SU-DHL-6 (cell line): ENCODE data around the gene PAM16.
A peak's percentile ranks its signal among the peaks of the same experiment; 100 is the strongest.

Experiments
- H2AFZ ChIP-seq: fragments of 200-600 bp; sonication (generic); 2 replicates; pipeline ENCODE4 v1.6.1; 2014; ENCODE audit warnings: low read depth, mild to moderate bottlenecking, moderate library complexity, mixed read lengths, antibody characterized with exemption, low read length; ENCODE audit not compliant: severe bottlenecking
- H3F3A ChIP-seq: fragments of 200-600 bp; shearing (Covaris generic); 2 replicates; pipeline ENCODE4 v1.6.0; 2016; ENCODE audit warnings: antibody characterized with exemption, mild to moderate bottlenecking; ENCODE audit not compliant: insufficient read depth
- H3K27ac ChIP-seq: fragments of 200-600 bp; sonication (generic); 2 replicates; pipeline ENCODE4 v1.5.1; 2016; ENCODE audit warnings: low read depth, mild to moderate bottlenecking, low read length, moderate library complexity, mixed read lengths
- H3K27me3 ChIP-seq: fragments of 200-600 bp; sonication (generic), shearing (Covaris generic); 2 replicates; pipeline ENCODE4 v1.6.0; 2014; ENCODE audit warnings: mild to moderate bottlenecking, low read length
- H3K36me3 ChIP-seq: fragments of 200-600 bp; sonication (generic); 2 replicates; pipeline ENCODE4 v1.6.1; 2014; ENCODE audit warnings: mild to moderate bottlenecking, low read length, mixed read lengths
- H3K4me2 ChIP-seq: fragments of 300-600, 200-600 bp; shearing (Covaris generic), sonication (generic); 2 replicates; pipeline ENCODE4 v1.6.0; 2014; ENCODE audit warnings: low read length, low read depth, mild to moderate bottlenecking; ENCODE audit not compliant: poor library complexity, severe bottlenecking
- H3K4me3 ChIP-seq: fragments of 200-600 bp; sonication (generic); 2 replicates; pipeline ENCODE4 v1.5.1; 2014; ENCODE audit warnings: antibody characterized with exemption, low read length, mild to moderate bottlenecking, mixed read lengths; ENCODE audit not compliant: insufficient read depth, poor library complexity, severe bottlenecking
- H3K79me2 ChIP-seq: fragments of 200-600 bp; sonication (generic); 2 replicates; pipeline ENCODE4 v1.6.1; 2014; ENCODE audit warnings: mild to moderate bottlenecking, low read length, moderate library complexity; ENCODE audit not compliant: insufficient read depth
- H3K9ac ChIP-seq: fragments of 200-600 bp; sonication (generic); 2 replicates; pipeline ENCODE4 v1.7.0; 2014; ENCODE audit warnings: mild to moderate bottlenecking, low read length
- H3K9me2 ChIP-seq: fragments of 200-600 bp; sonication (generic); replicated peaks from 2 replicates; pipeline ENCODE4 v1.6.1; 2014; ENCODE audit warnings: low read length; ENCODE audit not compliant: insufficient read depth
- H3K9me3 ChIP-seq: fragments of 200-600 bp; sonication (generic); 2 replicates; pipeline ENCODE4 v1.6.1; 2014; ENCODE audit warnings: low read length, mixed read lengths; ENCODE audit not compliant: insufficient read depth
- H4K20me1 ChIP-seq: fragments of 200-600 bp; sonication (generic); 2 replicates; pipeline ENCODE4 v1.6.1; 2014; ENCODE audit warnings: low read depth, mild to moderate bottlenecking, antibody characterized with exemption, low read length, moderate library complexity, mixed read lengths
- EZH2phosphoT487 ChIP-seq: fragments of 200-600 bp; sonication (generic), shearing (Covaris generic); conservative IDR thresholded peaks from 2 replicates; pipeline ENCODE4 v1.6.1; 2018; ENCODE audit warnings: mild to moderate bottlenecking, antibody characterized with exemption, low read length, moderate library complexity, mixed read lengths
- TF ChIP-seq, protein P1 (sequence below): fragments of 200-600 bp; sonication (generic); IDR thresholded peaks from one replicate; pipeline ENCODE4 v1.5.1; 2017; ENCODE audit warnings: antibody characterized with exemption, mild to moderate bottlenecking, low read length, moderate library complexity; ENCODE audit not compliant: insufficient read depth, poor library complexity, severe bottlenecking

PAM16 gene

DNA sequence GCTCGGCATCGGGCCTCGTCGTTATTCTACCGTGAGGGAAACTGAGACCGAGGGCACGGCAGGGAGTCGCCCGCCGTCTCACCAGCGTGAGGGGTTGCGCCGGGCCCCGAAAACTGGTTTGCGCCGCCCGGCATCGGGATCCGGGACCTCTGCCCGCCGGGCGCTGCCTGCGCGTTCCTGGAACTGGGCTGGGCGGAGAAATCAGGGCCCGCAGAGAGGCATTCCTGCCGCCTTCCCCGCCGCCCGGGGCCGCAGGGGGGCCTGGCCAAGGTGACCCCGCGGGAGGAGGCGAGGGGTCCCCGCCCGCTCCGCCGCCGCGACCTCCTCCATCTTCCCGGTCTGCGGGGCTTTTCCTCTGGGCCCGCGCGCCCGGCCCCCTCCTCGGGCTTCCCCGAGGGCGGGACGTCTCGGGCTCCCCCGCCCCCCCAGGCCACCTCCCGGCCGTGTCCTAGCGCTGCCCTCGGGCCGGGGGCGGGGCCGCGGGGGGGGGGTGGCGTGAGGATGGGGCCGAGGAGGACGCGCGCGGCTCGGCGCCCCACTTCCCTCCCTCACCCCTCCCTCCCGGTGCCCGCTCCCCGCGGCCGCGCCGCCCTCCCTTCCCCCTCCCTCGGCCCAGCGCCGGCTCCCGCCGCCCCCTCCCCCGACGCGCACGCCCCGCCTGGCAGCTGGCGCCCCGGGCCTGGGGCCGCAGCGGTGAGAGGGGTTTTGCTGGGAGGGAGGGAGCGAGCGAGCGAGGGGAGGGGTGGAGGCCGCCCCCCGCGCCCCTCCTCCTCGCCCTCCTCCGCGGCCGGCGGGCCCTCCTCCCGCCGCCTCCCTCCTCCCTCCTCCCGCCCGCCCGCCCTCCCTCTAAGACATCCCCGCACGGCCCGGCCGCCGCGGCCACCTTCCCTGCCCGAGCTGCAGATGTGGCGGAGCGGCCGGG is 35.7 kb downstream of the PAM16 start, which contains the start of gene GLIS2:
TSS of gene GLIS2 (plus strand) at position 882 of the 922 bp plus-strand sequence. CDS start 16,214 bp downstream, outside the sequence.
- H2AFZ ChIP-seq, result peak within 1 kb of the TSS; percentile 24
- H3K4me3 ChIP-seq, result peak within 1 kb of the TSS; percentile 44
- H4K20me1 ChIP-seq, result no peaks in the 10 kb centered on the region
- no peaks in the 10 kb centered on the region for H3K36me3 ChIP-seq
- H3F3A ChIP-seq, result no peaks in the 10 kb centered on the region
- TF ChIP-seq EZH2phosphoT487, result 0 out of 2 replicates have a peak, but pooled peaks have one; percentile 67
- TF ChIP-seq, protein P1, sequence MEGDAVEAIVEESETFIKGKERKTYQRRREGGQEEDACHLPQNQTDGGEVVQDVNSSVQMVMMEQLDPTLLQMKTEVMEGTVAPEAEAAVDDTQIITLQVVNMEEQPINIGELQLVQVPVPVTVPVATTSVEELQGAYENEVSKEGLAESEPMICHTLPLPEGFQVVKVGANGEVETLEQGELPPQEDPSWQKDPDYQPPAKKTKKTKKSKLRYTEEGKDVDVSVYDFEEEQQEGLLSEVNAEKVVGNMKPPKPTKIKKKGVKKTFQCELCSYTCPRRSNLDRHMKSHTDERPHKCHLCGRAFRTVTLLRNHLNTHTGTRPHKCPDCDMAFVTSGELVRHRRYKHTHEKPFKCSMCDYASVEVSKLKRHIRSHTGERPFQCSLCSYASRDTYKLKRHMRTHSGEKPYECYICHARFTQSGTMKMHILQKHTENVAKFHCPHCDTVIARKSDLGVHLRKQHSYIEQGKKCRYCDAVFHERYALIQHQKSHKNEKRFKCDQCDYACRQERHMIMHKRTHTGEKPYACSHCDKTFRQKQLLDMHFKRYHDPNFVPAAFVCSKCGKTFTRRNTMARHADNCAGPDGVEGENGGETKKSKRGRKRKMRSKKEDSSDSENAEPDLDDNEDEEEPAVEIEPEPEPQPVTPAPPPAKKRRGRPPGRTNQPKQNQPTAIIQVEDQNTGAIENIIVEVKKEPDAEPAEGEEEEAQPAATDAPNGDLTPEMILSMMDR, result no peak
- H3K27me3 ChIP-seq, result no peaks in the 10 kb centered on the region
- peak within 1 kb of the TSS; percentile 60 for H3K4me2 ChIP-seq
- H3K9ac ChIP-seq, result peak within 1 kb of the TSS; percentile 39; the same call in 1 of the 2 replicates
- no peak within 1 kb of the TSS for H3K27ac ChIP-seq
- no peaks in the 10 kb centered on the region for H3K9me3 ChIP-seq
- no peaks in the 10 kb centered on the region for H3K9me2 ChIP-seq
- no peaks in the 10 kb centered on the region for H3K79me2 ChIP-seq

DNA sequence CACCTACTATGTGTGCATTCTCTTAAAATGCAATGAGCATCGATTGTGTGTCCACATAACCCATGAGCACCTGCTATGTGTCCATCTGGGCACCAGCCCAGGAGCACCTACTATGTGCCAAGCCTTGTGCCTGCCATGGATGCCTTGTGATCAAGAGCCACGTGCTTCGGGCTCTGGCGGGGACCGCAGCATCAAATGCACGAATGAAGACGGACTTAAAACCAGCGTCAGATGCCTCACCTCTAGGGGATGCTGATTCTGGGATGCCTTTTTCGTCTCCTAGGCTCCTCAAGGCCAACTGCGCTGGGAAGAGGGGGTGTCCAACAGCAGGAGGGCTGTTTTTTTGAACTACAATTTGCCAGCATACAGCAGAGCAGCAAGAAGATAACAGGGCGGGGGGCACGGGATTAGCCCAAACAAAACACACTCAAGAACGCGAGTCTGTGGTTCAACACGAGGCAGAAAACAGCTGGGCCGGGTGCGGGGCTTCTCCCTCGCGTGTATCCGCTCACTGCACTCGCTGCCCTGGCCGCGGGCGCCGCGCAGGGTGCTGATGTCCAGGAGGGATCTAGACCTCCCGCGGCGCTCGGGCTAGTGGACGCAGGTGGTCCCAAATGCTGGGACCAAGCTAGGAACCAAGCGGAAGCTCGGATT is 36.5 kb downstream of the PAM16 start:
- Histone ChIP-seq H3F3A (peaks cover under 1% of the 10 kb centered on the region; the same call in 1 of the 2 replicates), H3K36me3 (no peaks in the 10 kb centered on the region), H4K20me1 (no peaks in the 10 kb centered on the region), H3K4me3 (no peak overlapping the region), H3K9me2 (no peaks in the 10 kb centered on the region), H3K9me3 (no peaks in the 10 kb centered on the region), H3K27me3 (no peaks in the 10 kb centered on the region), H3K4me2 (peak overlapping the region; percentile 60), H2AFZ (peak overlapping the region; percentile 24), H3K9ac (peak overlapping the region; percentile 39; the same call in 1 of the 2 replicates), H3K79me2 (no peaks in the 10 kb centered on the region), H3K27ac (no peak overlapping the region)
- TF ChIP-seq, protein P1, result no peak
- TF ChIP-seq EZH2phosphoT487, result peak; percentile 96; the same call in 1 of the 2 replicates

DNA sequence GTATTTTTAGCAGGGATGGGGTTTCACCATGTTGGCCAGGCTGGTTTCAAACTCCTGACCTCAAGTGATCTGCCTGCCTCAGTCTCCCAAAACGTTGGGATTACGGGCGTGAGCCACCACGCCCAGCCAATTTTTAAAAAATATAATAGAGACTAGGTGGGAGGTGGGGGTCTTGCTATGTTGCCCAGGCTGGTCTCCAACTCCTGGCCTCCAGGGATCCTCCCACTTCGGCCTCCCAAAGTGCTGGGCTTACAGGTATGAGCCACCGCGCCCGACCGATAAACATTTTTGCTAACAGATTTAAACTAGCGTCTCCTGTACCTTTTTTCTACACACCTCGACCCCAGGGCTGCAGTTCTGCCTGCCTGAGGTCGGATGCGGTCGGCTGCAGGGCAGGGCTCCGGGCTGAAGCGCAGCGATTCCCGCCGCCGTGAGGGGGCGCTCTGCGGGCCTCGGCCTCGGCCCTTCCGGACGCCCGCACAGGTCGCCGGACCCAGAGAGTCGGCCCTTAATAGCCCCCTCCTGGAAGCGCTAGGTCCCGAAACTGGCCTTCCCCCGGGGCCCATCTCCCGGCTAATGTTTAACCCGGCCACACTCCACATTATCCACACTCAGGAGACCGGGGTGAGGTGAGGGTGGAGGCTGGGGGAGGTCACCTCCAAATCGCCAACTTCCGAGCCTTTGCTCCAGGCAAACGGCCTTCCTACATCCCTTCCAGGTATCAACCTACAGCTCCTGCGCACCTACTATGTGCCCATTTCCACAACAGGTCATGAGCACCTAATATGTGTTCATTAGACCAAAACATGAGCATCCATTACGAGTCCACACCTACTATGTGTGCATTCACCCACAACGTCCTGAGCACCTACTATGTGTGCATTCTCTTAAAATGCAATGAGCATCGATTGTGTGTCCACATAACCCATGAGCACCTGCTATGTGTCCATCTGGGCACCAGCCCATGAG is 37.3 kb downstream of the PAM16 start:
- no peak overlapping the region for H3K27ac ChIP-seq
- no peaks in the 10 kb centered on the region for H3K9me2 ChIP-seq
- TF ChIP-seq, protein P1, result peak; percentile 73
- no peak for TF ChIP-seq EZH2phosphoT487
- no peaks in the 10 kb centered on the region for H3K27me3 ChIP-seq
- H3F3A ChIP-seq, result peaks cover 8% of the 10 kb centered on the region
- H3K9ac ChIP-seq, result no peak overlapping the region
- H3K4me3 ChIP-seq, result no peak overlapping the region
- no peak overlapping the region for H2AFZ ChIP-seq
- no peaks in the 10 kb centered on the region for H4K20me1 ChIP-seq
- H3K9me3 ChIP-seq, result no peaks in the 10 kb centered on the region
- H3K4me2 ChIP-seq, result no peak overlapping the region
- H3K36me3 ChIP-seq, result no peaks in the 10 kb centered on the region
- H3K79me2 ChIP-seq, result no peaks in the 10 kb centered on the region
